Astrocyte (in vitro differentiated cells and primary cell): ENCODE data around the gene ZCCHC2.

ENCODE experiments used
- EZH2 ChIP-seq: IDR thresholded peaks from 2 replicates; pipeline ENCODE4 v1.6.1; 2012; ENCODE audit warnings: mild to moderate bottlenecking, low read length, inconsistent platforms; ENCODE audit not compliant: insufficient read depth
- TF ChIP-seq, protein P1 (sequence below): IDR thresholded peaks from 2 replicates; pipeline ENCODE4 v1.5.1; 2011; ENCODE audit warnings: low read depth, mild to moderate bottlenecking, inconsistent platforms, low read length, moderate library complexity; ENCODE audit not compliant: insufficient read depth

GRCh38 chr18:62610351-62610700 is 87.5 kb downstream of the ZCCHC2 start:
- TF ChIP-seq, protein P1, sequence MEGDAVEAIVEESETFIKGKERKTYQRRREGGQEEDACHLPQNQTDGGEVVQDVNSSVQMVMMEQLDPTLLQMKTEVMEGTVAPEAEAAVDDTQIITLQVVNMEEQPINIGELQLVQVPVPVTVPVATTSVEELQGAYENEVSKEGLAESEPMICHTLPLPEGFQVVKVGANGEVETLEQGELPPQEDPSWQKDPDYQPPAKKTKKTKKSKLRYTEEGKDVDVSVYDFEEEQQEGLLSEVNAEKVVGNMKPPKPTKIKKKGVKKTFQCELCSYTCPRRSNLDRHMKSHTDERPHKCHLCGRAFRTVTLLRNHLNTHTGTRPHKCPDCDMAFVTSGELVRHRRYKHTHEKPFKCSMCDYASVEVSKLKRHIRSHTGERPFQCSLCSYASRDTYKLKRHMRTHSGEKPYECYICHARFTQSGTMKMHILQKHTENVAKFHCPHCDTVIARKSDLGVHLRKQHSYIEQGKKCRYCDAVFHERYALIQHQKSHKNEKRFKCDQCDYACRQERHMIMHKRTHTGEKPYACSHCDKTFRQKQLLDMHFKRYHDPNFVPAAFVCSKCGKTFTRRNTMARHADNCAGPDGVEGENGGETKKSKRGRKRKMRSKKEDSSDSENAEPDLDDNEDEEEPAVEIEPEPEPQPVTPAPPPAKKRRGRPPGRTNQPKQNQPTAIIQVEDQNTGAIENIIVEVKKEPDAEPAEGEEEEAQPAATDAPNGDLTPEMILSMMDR: no peak
- TF ChIP-seq EZH2: no peak
